ENCODE measurements around the gene TBC1D5. TPM values are rescaled to one million over a fixed set of nuclear protein-coding genes. Genes with fewer than 3 reads are reported as not detected.

TBC1D5 gene
- total and polyA plus RNA-seq, 2 of the 4 experiments (the other 2 are of a cell fraction) = 16.4 to 57.0 TPM

DNA sequence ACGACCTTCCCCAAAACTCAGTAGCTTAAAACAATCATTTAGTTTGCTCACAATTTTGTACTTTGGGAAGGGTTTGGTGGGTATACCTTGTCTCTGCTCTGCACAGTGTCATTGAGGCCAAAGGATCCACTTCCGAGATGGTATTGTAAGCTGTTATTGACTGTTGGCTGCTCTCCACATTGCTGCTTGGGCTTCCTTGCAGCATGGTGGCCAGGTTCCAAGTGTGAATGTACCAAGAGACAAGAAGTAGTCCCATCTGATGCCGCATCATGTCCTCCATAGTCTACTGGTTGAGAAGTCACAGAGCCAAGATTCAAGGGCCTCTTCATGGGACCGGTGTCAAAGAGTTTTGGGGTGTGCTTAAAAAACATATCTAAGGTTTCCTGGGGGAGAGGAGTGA, 589.2 kb downstream of the TBC1D5 start:
- Histone ChIP-seq H3K4me1 (ENCODE audit: control insufficient read depth, insufficient read depth, low read length) (0 out of 2 replicates have a peak, but pooled peaks cover 1% of the 10 kb centered on the region), H4K91ac (ENCODE audit: insufficient read depth, low read depth, low read length) (no peak overlapping the region), H2BK5ac (ENCODE audit: low read depth, low read length, poor library complexity, severe bottlenecking) (no peak overlapping the region), H3K9ac (ENCODE audit: low read depth, low read length) (no peak overlapping the region), H3K9me1 (ENCODE audit: insufficient read depth, low read length) (peaks cover 5% of the 10 kb centered on the region), H3K14ac (replicated peaks; ENCODE audit: low read depth, low read length) (no peak overlapping the region), H3K4me3 (ENCODE audit: insufficient read depth, low read depth, low read length) (no peak overlapping the region), H2AK9ac (replicated peaks; ENCODE audit: low read depth, low read length, poor library complexity) (no peak overlapping the region), H2BK20ac (ENCODE audit: low read depth, low read length) (no peak overlapping the region), H3K9me3 (ENCODE audit: control insufficient read depth, insufficient read depth, low read length) (peaks cover 3% of the 10 kb centered on the region), H2BK15ac (ENCODE audit: low read depth, low read length) (no peak overlapping the region), H3K27me3 (ENCODE audit: control insufficient read depth, insufficient read depth, low read length) (no peaks in the 10 kb centered on the region), H3K4me2 (ENCODE audit: low read depth, low read length) (no peak overlapping the region), H2BK120ac (ENCODE audit: low read depth, low read length) (no peak overlapping the region), H3K36me3 (ENCODE audit: control insufficient read depth, insufficient read depth, low read length) (no peaks in the 10 kb centered on the region; the same call in 1 of the 2 replicates), H3K18ac (ENCODE audit: low read depth, low read length) (no peak overlapping the region), H4K8ac (ENCODE audit: low read depth in 2 of 2, low read length in 2 of 2) (no peak overlapping the region), H4K20me1 (ENCODE audit: insufficient read depth, low read length) (0 out of 2 replicates have a peak, but pooled peaks cover 2% of the 10 kb centered on the region), H3K4ac (ENCODE audit: low read depth, low read length) (no peak overlapping the region), H2AK5ac (ENCODE audit: low read depth, low read length) (no peak overlapping the region), H3K56ac (ENCODE audit: extremely low read depth, insufficient read depth, low read length) (no peak overlapping the region), H4K5ac (ENCODE audit: low read depth, low read length) (no peak overlapping the region), H3K27ac (ENCODE audit: insufficient read depth, low read length) (no peak overlapping the region), H2AFZ (replicated peaks; ENCODE audit: low read length, poor library complexity) (no peak overlapping the region), H3K79me1 (ENCODE audit: low read depth in 1 of 2, low read length in 2 of 2) (no peaks in the 10 kb centered on the region), H3K23ac (ENCODE audit: low read depth, low read length) (no peak overlapping the region)
- DNase-seq = no peak
- no peak for ATAC-seq (ENCODE audit: low read depth)
- CTCF ChIA-PET = no interaction called here
- no TSS peak for BruUV-seq (replicated peaks)
- WGBS, 2 experiments (ENCODE audit: extremely low coverage in 2 of 2, insufficient read length in 1 of 2) = no CpG with 5 or more reads among the region's 4 CpGs
- dilution Hi-C loops (cut with HindIII; ENCODE audit: low sequenced_read_pairs, unreplicated experiment) = no loop called here
- POLR2A ChIA-PET (ENCODE audit: unreplicated experiment) = no interaction called here
- in situ Hi-C loops (cut with MboI; ENCODE audit: low sequenced_read_pairs) = no loop called here
- TF ChIP-seq, protein P1, sequence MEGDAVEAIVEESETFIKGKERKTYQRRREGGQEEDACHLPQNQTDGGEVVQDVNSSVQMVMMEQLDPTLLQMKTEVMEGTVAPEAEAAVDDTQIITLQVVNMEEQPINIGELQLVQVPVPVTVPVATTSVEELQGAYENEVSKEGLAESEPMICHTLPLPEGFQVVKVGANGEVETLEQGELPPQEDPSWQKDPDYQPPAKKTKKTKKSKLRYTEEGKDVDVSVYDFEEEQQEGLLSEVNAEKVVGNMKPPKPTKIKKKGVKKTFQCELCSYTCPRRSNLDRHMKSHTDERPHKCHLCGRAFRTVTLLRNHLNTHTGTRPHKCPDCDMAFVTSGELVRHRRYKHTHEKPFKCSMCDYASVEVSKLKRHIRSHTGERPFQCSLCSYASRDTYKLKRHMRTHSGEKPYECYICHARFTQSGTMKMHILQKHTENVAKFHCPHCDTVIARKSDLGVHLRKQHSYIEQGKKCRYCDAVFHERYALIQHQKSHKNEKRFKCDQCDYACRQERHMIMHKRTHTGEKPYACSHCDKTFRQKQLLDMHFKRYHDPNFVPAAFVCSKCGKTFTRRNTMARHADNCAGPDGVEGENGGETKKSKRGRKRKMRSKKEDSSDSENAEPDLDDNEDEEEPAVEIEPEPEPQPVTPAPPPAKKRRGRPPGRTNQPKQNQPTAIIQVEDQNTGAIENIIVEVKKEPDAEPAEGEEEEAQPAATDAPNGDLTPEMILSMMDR (conservative IDR thresholded peaks at IDR 0.05; ENCODE audit: low read depth, low read length) = no peak
- no peak for TF ChIP-seq RAD21 (IDR thresholded peaks at IDR 0.05; ENCODE audit: low read length)
- TF ChIP-seq POLR2A (IDR thresholded peaks at IDR 0.05; ENCODE audit: low read depth, low read length) = no peak
- no peak for TF ChIP-seq CHD1 (IDR thresholded peaks at IDR 0.05; ENCODE audit: low read depth, low read length)
- TF ChIP-seq, protein P2, sequence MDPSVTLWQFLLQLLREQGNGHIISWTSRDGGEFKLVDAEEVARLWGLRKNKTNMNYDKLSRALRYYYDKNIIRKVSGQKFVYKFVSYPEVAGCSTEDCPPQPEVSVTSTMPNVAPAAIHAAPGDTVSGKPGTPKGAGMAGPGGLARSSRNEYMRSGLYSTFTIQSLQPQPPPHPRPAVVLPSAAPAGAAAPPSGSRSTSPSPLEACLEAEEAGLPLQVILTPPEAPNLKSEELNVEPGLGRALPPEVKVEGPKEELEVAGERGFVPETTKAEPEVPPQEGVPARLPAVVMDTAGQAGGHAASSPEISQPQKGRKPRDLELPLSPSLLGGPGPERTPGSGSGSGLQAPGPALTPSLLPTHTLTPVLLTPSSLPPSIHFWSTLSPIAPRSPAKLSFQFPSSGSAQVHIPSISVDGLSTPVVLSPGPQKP (IDR thresholded peaks at IDR 0.05; ENCODE audit: borderline replicate concordance, low read depth, low read length) = no peak
- no peak for TF ChIP-seq SMC3 (IDR thresholded peaks at IDR 0.05; ENCODE audit: low read depth, low read length)
- no peak for TF ChIP-seq CEBPB (IDR thresholded peaks at IDR 0.05; ENCODE audit: low read depth, low read length)
- no peak for TF ChIP-seq BHLHE40 (IDR thresholded peaks at IDR 0.05; ENCODE audit: low read depth, low read length)
- TF ChIP-seq FOS (IDR thresholded peaks at IDR 0.05; ENCODE audit: low read depth, low read length) = no peak
- TF ChIP-seq MXI1 (IDR thresholded peaks at IDR 0.05; ENCODE audit: borderline replicate concordance, low read depth, low read length) = no peak
- no peak for TF ChIP-seq NFE2L2 (IDR thresholded peaks at IDR 0.05; ENCODE audit: low read depth, low read length)
- no peak for TF ChIP-seq MAFK (IDR thresholded peaks at IDR 0.05; ENCODE audit: low read depth, low read length)
- no peak for TF ChIP-seq MAZ (IDR thresholded peaks at IDR 0.05; ENCODE audit: borderline replicate concordance, low read depth, low read length)
- TF ChIP-seq RFX5 (IDR thresholded peaks at IDR 0.05; ENCODE audit: low read depth, low read length) = no peak
- TF ChIP-seq, protein P3, sequence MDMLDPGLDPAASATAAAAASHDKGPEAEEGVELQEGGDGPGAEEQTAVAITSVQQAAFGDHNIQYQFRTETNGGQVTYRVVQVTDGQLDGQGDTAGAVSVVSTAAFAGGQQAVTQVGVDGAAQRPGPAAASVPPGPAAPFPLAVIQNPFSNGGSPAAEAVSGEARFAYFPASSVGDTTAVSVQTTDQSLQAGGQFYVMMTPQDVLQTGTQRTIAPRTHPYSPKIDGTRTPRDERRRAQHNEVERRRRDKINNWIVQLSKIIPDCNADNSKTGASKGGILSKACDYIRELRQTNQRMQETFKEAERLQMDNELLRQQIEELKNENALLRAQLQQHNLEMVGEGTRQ (IDR thresholded peaks at IDR 0.05; ENCODE audit: low read depth, low read length) = no peak
- intact Hi-C loops (cut with micrococcal nuclease) = no loop called here

All from IMR-90 (cell line).